Upper lobe of left lung (tissue), 6 donors: Measurements from ENCODE around the gene HTR2A. TPM values are rescaled to one million over a fixed set of nuclear protein-coding genes. Genes with fewer than 3 reads are reported as not detected.

Source experiments
- ATAC-seq, 2 donors: fragments of 200-7000 bp; cut with Tn5 transposase; one replicate each; pipeline ENCODE4 v1.9.1; 2022; ENCODE audit warnings: mild to moderate bottlenecking in 2 of 2, moderate library complexity in 2 of 2; ENCODE audit not compliant: low FRiP score in 2 of 2
- DNase-seq, 2 donors: peaks; one replicate each; pipeline ENCODE4 v3.0.0-alpha.2; 2019 to 2020
- H3K27ac ChIP-seq, 4 donors: fragments of 200-600 bp; sonication (generic); one replicate each; pipeline ENCODE4 v1.5.1; 2016 to 2019
- H3K27me3 ChIP-seq, 4 donors: fragments of 200-600 bp; sonication (generic); one replicate each; pipeline ENCODE4 v1.5.1; 2017 to 2019
- H3K36me3 ChIP-seq, 4 donors: fragments of 200-600 bp; sonication (generic); one replicate each; pipeline ENCODE4 v1.5.1; 2016 to 2019
- H3K4me1 ChIP-seq, 4 donors: fragments of 200-600 bp; sonication (generic); one replicate each; pipeline ENCODE4 v1.5.1; 2018 to 2019
- H3K4me3 ChIP-seq, 4 donors: fragments of 200-600 bp; sonication (generic); one replicate each; pipeline ENCODE4 v1.5.1; 2017 to 2019; ENCODE audit warnings: mild to moderate bottlenecking in 2 of 4, moderate library complexity in 1 of 4
- H3K9me3 ChIP-seq, 4 donors: fragments of 200-600 bp; sonication (generic); one replicate each; pipeline ENCODE4 v1.5.1; 2018 to 2019
- CTCF ChIP-seq, 6 experiments: fragments of 450-650 bp in 4 of 6; fragments of 200-600 bp in 2 of 6; sonication (generic) in 2 of 6; IDR thresholded peaks; one replicate each; pipeline ENCODE4 v1.5.1; 2016 to 2019; ENCODE audit warnings: antibody characterized with exemption in 6 of 6
- EP300 ChIP-seq, 4 donors: sonication (generic); formaldehyde crosslinking; IDR thresholded peaks; one replicate each; pipeline ENCODE4 v1.5.1; 2017; ENCODE audit warnings: antibody characterized with exemption in 4 of 4, control low read depth in 2 of 4
- POLR2A ChIP-seq, 4 donors: fragments of 450-650 bp; IDR thresholded peaks; one replicate each; pipeline ENCODE4 v1.5.1; 2016 to 2017; ENCODE audit warnings: antibody characterized with exemption in 4 of 4, mild to moderate bottlenecking in 2 of 4
- POLR2AphosphoS5 ChIP-seq, 2 donors: sonication (generic); formaldehyde crosslinking; IDR thresholded peaks; one replicate each; pipeline ENCODE4 v1.5.1; 2017; ENCODE audit warnings: antibody characterized with exemption in 2 of 2
- WGBS, 2 donors: methylation state at CpG; one replicate each; pipeline ENCODE4 v1.1.5; 2017 to 2018; 5-methylcytosine and 5-hydroxymethylcytosine counted together
- total RNA-seq, 6 donors: library from RNA; depleted of rRNA in 4 of 6; stranded (reverse); fragments of >200 nt in 4 of 6; gene quantifications; one replicate each; pipeline versions ENCODE4 v1.1.0 to v1.2.1, GENCODE V29; 2016 to 2021
- donor health status: DM: no; HTN: no; CAD: no; lungs with moderate emphysema.
- donor health status: DM: no; HTN: yes; CAD: no; lungs with severe emphysema.

HTR2A gene
- total RNA-seq, 6 donors from 2014 or later, result 0.15 to 0.57 (median 0.30) TPM; not detected in 3

- no peak overlapping the region for H3K4me3 ChIP-seq
- DNase-seq (no peak), ATAC-seq (no peak)
- WGBS, 2 donors, result 89 to 90% methylated on average over 1 of the region's 1 CpG
- H3K36me3 ChIP-seq, result no peaks in the 10 kb centered on the region
- H3K27me3 ChIP-seq, result no peaks in the 10 kb centered on the region
- H3K4me1 ChIP-seq, result no peaks in the 10 kb centered on the region
- H3K27ac ChIP-seq, result no peak overlapping the region
- H3K9me3 ChIP-seq, result no peaks in the 10 kb centered on the region
- no peak for TF ChIP-seq POLR2AphosphoS5 (IDR thresholded peaks at IDR 0.05)
- no peak for TF ChIP-seq POLR2A (IDR thresholded peaks at IDR 0.05)
Observed at GRCh38 chr13:46925486-46925885, 28.6 kb upstream of the HTR2A start.

GRCh38 chr13:46914341-46914740 lies 17.5 kb upstream of the HTR2A start:
- no peak for ATAC-seq
- Histone ChIP-seq H3K27me3 (no peaks in the 10 kb centered on the region), H3K9me3 (no peaks in the 10 kb centered on the region), H3K36me3 (no peaks in the 10 kb centered on the region), H3K27ac (no peak overlapping the region), H3K4me1 (no peaks in the 10 kb centered on the region), H3K4me3 (no peak overlapping the region)
- 66 to 71% methylated on average over 2 of the region's 2 CpGs for WGBS, 2 donors
- no peak for DNase-seq
- TF ChIP-seq EP300 (IDR thresholded peaks at IDR 0.05) (no peak), POLR2AphosphoS5 (IDR thresholded peaks at IDR 0.05) (no peak), POLR2A (IDR thresholded peaks at IDR 0.05) (no peak), CTCF (IDR thresholded peaks at IDR 0.05) (no peak)

- H3K9me3 ChIP-seq, result no peaks in the 10 kb centered on the region
Observed at GRCh38 chr13:46913757-46914156, 16.9 kb upstream of the HTR2A start.

GRCh38 chr13:46909042-46909441 lies 12.2 kb upstream of the HTR2A start:
- Histone ChIP-seq H3K4me1 (no peaks in the 10 kb centered on the region), H3K9me3 (no peaks in the 10 kb centered on the region), H3K36me3 (no peaks in the 10 kb centered on the region), H3K27me3 (no peaks in the 10 kb centered on the region), H3K27ac (no peak overlapping the region), H3K4me3 (no peak overlapping the region)
- ATAC-seq (no peak), DNase-seq (no peak)
- TF ChIP-seq CTCF (IDR thresholded peaks at IDR 0.05) (no peak), POLR2A (IDR thresholded peaks at IDR 0.05) (no peak), POLR2AphosphoS5 (IDR thresholded peaks at IDR 0.05) (no peak), EP300 (IDR thresholded peaks at IDR 0.05) (no peak)
- 77 to 87% methylated on average over 3 of the region's 3 CpGs for WGBS, 2 donors

More at GRCh38 chr13:46913757-46914156, 16.9 kb upstream of the HTR2A start:
- Histone ChIP-seq H3K4me3 (no peak overlapping the region), H3K36me3 (no peaks in the 10 kb centered on the region), H3K27ac (no peak overlapping the region), H3K4me1 (no peaks in the 10 kb centered on the region), H3K27me3 (no peaks in the 10 kb centered on the region)
- DNase-seq (no peak), ATAC-seq (no peak)
- WGBS, 2 donors, result 84 to 91% methylated on average over 1 of the region's 1 CpG
- TF ChIP-seq POLR2AphosphoS5 (IDR thresholded peaks at IDR 0.05), result no peak
- no peak for TF ChIP-seq EP300 (IDR thresholded peaks at IDR 0.05)
- TF ChIP-seq CTCF (IDR thresholded peaks at IDR 0.05), result no peak
- no peak for TF ChIP-seq POLR2A (IDR thresholded peaks at IDR 0.05)

- Histone ChIP-seq H3K4me3 (no peak overlapping the region), H3K36me3 (no peaks in the 10 kb centered on the region), H3K9me3 (no peaks in the 10 kb centered on the region), H3K27ac (no peak overlapping the region), H3K27me3 (no peaks in the 10 kb centered on the region), H3K4me1 (no peaks in the 10 kb centered on the region)
- TF ChIP-seq EP300 (IDR thresholded peaks at IDR 0.05) (no peak), POLR2AphosphoS5 (IDR thresholded peaks at IDR 0.05) (no peak), CTCF (IDR thresholded peaks at IDR 0.05) (no peak), POLR2A (IDR thresholded peaks at IDR 0.05) (no peak)
- no peak for DNase-seq
- peak in 1 of 2 donors; percentile 35 for ATAC-seq
- WGBS, 2 donors, result 66 to 74% methylated on average over 2 of the region's 2 CpGs
Observed at GRCh38 chr13:46908501-46908900, 11.6 kb upstream of the HTR2A start.
